Measurements from ENCODE around the gene NCSTN. TPM values are rescaled to one million over a fixed set of nuclear protein-coding genes. Genes with fewer than 3 reads are reported as not detected.

Gene NCSTN
- total RNA-seq = 102 TPM
- long read RNA-seq, transcript NCSTN-201 (17 exons, 2,936 nt) = major isoform, 19 of 33 reads
- long read RNA-seq, partial matches to known transcripts = 8 of 33 reads
- long read RNA-seq, other reads (novel, unspliced or antisense) = 6 of 33 reads

DNA sequence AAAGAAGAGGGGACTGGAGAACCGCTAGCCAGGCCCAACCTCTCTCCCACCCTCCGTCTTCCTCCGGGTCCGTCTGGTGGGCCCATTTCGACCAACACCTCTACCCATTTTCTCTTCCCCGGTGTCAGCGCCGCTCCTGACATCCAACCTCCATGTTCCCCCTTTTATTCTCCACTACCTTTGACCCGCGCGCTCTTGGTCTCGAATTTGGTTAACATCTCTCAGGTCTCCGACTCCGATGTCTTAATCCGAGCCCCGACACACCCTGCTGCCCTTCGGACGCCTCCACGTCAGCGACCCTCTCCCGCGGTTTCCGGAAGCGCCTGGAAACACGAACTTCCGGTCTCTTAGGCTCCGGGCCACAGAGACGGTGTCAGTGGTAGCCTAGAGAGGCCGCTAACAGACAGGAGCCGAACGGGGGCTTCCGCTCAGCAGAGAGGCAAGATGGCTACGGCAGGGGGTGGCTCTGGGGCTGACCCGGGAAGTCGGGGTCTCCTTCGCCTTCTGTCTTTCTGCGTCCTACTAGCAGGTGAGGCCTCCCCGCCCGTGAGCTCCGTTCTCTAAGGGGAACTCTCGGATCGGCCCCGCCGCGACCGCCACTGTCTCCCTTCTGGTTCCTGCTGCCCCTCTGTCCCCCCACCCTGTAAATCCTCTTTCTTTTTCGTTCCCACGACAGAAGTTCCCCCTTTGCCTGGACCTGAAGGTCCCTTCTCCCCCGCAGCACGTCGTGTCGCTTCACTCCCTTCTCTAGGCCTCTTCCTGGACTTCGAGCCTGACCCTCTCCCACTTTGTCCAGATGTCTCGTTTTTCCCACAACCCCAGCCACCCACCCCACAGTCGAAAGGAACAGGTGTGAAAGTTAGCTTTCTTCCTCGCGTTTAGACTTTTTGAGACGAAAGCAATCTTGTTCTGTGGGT is at the start of gene NCSTN, which contains the start of gene COPA:
NCSTN (plus strand) TSS at position 431 of the 917 bp plus-strand sequence; CDS start at position 445, 14 bp downstream.
COPA (minus strand) TSS at position 298 of the 917 bp plus-strand sequence; CDS start at position 218, 80 bp downstream.
- peak; percentile 96 for DNase-seq (ENCODE audit: low spot score)

GRCh38 chr1:160296036-160296435 is 47.1 kb upstream of the NCSTN start:
- no peak for DNase-seq (ENCODE audit: low spot score)

DNA sequence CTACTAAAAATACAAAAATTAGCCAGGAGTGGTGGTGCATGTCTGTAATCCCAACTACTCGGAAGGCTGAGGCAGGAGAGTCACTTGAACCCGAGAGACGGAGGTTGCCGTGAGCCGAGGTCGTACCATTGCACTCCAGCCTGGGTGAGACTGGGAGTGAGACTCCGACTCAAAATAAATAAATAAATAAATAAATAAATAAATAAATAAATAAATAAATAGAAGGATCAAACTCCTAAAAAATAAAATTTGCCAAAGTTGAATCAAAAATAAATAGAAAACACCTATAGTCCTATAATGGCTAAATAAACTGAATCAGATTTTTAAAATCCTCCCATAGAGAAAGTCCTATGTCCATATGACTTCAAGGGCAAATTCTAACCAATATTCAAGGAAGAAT is 43.0 kb upstream of the NCSTN start:
- DNase-seq (ENCODE audit: low spot score) = no peak

GRCh38 chr1:160307118-160307791 is 35.9 kb upstream of the NCSTN start:
- no peak for DNase-seq (ENCODE audit: low spot score)

- DNase-seq (ENCODE audit: low spot score) = no peak
These were observed 34.6 kb upstream of the NCSTN start for GRCh38 chr1:160308451-160309184.

GRCh38 chr1:160309185-160309557 is 34.0 kb upstream of the NCSTN start:
- no peak for DNase-seq (ENCODE audit: low spot score)

DNA sequence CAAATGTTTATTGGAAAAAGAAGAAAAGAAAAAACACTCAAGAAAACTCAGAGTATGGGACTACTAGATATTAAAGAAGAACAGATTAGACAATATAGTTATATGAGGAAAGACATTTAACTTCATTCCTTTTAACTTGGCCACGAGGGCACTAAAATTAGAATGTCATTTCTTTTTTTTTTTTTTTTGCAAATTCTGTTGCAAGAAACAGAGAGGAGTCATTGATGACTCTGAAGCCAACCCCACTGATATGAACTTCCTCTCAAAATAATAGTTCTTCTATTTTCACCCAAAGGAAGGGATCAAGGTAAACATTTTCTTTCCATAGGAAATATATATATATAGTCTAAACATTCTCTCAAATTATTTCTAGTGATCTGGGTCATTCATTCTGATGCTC is 33.6 kb upstream of the NCSTN start:
- no peak for DNase-seq (ENCODE audit: low spot score)

- no peak for DNase-seq (ENCODE audit: low spot score)
These were observed 27.8 kb upstream of the NCSTN start for GRCh38 chr1:160315359-160315758.

- DNase-seq (ENCODE audit: low spot score) = no peak
These were observed 20.4 kb upstream of the NCSTN start for GRCh38 chr1:160322831-160323230.

DNA sequence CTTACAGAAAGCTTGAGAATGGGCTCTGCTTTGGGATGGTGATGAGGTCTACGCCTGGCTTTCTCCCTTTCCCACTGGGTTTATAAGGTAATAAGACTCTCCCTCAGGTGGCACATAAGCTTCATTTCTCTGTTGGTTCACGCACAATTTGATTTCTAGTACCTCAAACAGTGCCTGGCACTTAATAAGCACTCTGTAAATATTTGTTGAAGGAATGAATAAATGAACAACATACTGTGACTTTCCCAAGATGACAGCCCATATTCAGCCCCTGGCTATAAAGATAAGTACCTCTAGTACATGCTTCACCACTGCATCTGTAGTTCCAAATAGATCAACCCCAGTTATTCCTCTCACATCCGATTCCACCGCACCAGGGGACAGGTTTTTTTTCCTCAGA is 17.9 kb upstream of the NCSTN start:
- no peak for DNase-seq (ENCODE audit: low spot score)

DNA sequence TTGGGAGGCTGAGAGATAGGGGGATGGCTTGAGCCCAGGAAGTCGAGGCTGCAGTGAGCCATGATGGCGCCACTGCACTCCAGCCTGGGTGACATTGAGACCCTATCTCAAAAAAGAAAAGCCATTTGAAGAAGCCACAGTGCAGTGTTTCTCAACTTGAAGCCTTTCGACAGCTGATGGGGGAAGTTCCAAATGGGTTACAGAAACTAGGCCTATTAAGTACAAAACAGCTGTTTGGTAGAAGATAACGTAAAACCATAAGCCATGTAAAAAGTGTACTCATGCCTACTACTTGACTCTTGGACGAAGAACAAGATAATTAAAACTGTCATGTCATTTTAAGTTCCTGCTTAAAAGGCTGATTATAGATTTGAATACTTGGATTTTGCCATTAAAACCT is 16.8 kb upstream of the NCSTN start:
- DNase-seq (ENCODE audit: low spot score) = no peak

GRCh38 chr1:160328184-160328583 is 15.0 kb upstream of the NCSTN start:
- DNase-seq (ENCODE audit: low spot score) = no peak

DNA sequence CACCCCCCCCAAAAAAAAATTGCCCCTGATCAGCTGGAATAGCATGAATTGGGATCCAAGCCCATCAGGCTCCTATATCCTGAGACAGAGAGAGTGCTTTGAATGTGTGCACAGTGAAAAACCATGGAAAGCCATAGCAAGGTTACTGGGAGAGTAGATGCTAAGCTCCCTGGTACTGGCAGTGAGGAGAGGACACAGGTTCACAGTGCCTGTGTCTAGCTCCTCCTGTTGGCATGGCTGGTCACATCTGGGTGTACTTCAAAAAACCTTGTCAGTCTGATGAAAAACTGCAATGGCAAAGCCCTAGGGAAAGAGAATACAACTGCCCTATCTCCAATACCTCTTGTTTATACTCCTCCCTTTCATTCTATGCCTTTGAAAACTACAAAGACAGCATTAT is 13.1 kb upstream of the NCSTN start:
- DNase-seq (ENCODE audit: low spot score) = no peak

DNA sequence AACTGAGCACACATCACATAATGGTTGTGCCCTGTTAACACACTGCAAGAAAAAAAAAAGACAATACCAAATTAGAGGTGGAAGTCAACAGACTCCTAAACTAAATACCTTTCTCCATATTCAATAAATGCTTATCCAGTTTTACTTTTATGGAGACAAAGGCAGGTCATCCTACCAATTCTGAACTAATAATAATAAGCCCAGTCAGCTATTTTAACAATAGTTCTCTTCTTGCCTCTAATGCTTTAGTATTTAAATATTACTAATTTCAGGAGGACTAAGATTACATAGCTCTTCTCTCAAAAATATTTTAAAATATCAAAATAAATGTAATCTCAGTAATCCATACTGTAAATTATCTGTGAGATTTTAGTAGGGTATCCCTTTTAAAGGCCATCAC is 10.7 kb upstream of the NCSTN start:
- DNase-seq (ENCODE audit: low spot score) = no peak

DNA sequence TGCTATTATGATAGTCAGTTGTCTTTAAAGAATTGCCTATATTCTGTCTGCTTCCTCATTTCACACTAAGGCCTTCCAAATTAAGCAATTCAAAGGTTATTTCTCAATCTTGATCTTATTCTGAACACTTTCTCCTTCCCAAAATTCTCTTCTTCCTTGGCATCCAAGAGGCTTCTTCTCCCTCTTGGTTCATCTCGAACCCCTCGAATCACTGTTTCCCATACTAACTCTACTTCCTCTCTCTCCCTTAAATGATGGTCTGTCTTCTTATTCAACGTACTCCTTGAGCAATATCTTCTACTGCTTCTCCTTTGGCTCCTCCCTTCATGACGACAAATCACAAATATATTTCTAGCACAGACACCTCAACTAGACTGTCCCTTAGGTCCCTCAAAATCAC is 4.6 kb upstream of the NCSTN start:
- no peak for DNase-seq (ENCODE audit: low spot score)

DNA sequence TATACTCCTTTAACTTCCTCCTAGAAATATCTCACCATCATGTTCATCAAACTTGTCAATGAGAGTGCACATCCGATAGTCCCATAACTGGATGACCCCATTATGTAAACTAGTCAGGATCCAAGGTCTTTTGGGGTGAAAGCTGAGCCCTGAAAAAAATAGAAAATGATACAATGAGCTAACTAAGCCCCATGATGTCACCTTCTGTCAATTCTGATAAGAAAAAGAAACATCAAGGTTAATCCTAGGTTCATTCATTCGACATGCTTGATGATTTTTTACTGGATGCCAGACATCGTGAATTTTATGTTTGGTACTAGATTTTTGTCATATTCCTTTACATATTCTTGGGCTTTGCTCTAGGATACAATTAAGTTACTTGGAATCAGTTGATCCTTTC is 3.0 kb upstream of the NCSTN start:
- no peak for DNase-seq (ENCODE audit: low spot score)

GRCh38 chr1:160340866-160341265 is 2.3 kb upstream of the NCSTN start:
- DNase-seq (ENCODE audit: low spot score) = no peak

DNA sequence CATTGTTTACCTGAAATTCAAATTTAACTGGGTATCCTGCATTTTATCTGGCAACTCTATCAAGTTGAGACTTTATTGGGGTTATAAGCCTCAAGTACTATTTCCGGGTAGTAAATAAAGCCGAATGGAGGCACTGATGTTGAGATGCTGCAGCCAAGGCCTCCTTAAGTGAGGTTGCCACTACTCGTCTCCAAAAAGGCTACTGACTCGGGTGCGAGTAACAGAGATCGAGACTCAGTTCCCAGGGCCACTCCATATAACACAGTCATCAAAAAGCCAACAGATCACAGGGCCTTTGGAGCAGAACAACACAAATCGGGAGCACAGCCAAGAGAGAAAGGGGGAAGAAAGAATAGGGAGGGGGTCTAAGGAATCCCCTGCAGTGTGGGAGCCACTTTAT is 657 bp upstream of the NCSTN start:
- no peak for DNase-seq (ENCODE audit: low spot score)

- DNase-seq (ENCODE audit: low spot score) = no peak
These were observed 1.1 kb downstream of the NCSTN start for GRCh38 chr1:160344241-160344640.

DNA sequence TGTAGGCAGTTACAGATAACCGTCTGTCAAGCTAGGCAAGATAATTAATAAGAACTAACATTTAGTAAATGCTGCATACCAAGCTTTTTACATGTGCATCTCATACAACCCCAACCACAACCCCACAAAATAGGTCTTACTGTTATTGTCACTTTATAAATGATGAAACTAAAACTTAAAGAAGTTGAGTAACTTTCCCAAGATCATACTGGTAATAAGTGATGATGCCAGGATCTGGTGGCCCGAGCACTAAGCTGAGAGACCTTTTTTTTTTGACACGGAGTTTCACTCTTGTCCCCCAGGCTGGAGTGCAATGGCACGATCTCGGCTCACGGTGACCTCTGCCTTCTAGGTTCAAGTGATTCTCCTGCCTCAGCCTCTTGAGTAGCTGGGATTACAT is 1.8 kb downstream of the NCSTN start:
- DNase-seq (ENCODE audit: low spot score) = no peak

DNA sequence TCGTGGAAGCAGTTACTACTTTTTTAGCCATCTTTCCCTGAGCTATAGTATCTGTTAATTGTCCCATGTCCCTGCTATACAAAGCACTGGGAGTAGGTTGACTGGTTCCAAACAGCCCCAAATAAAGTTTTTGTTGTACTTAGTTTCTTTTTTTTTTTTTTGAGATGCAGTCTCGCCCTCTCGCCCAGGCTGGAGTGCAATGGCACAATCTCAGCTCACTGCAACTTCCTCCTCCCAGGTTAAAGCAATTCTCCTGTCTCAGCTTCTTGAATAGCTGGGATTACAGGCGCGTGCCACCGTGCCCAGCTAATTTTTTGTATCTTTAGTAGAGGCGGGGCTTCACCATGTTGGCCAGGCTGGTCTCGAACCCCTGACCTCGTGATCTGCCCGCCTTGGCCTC is 3.3 kb downstream of the NCSTN start:
- no peak for DNase-seq (ENCODE audit: low spot score)

DNA sequence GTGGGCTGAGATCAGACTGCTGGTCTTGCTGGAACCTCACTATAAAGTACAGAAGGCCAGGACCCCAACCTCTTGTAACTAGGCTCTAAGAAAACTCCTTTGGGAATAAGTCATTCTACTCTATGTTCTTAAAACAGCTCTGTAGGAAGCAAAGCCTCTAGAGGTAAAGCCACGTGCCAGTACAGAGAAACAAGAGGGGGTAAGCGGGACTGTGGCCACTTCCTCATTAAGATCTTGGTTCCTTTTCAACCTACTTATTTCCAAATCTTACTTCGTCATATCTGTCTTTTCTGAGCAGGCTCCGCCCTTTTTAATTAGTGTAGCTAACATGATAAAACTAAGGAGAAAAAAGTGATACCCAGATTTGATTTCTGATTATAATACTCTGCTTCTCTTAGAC is 3.8 kb downstream of the NCSTN start:
- no peak for DNase-seq (ENCODE audit: low spot score)
